GOT3 (cell line): ENCODE results near the gene MOB2.
"Not testable (repeated sequence)": the region's sequence is repeated elsewhere in the genome, so short reads cannot be mapped to it uniquely, and the experiment has no call there.

Experiments
- DNase-seq: peaks from one replicate; lab custom pipeline; 2025; ENCODE audit warnings: mixed read lengths; lab: John Stamatoyannopoulos, UW

MOB2 gene

DNA sequence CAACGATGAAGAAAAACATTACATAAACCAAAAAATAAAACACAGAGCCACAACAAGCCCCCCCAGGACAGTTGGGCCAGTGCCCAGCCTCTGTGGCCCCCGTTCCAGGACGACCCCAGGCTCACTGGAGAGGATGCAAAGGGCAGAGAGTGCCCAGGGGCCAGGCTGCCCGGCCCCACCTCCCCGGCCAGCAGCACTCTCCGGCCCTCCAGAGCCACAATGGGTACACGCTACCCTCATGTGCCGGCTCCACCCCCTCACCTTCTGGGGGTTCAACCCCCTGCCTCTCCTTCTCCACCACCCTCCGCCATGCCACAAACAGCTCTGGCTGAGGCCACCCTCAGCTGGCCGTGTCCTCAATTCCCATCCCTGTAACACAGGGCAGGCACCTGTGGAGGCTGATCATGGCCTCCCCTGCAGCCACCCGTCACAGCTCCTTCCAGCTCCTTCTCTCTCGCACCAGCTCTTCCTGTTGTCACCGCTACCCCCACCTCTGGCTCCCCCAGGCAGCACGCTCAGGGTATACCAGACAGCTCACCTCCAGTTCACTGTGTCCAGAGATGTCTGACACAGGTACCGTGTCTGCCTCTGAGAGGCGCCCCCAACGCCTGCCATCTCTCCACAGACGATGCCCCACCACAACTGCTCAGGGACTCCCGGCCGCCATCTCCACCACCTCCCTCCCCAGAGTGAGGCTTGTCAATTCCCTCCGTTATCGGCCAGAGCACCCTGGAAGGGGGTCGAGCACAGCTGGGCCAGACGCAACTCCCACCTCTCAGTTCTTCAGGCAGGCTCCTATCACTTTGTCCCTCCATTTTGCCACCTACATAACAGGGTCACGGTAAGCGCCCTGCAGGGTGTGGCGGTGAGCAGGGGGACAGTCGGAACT lies 30.8 kb upstream of the MOB2 start:
- no peak for DNase-seq

DNA sequence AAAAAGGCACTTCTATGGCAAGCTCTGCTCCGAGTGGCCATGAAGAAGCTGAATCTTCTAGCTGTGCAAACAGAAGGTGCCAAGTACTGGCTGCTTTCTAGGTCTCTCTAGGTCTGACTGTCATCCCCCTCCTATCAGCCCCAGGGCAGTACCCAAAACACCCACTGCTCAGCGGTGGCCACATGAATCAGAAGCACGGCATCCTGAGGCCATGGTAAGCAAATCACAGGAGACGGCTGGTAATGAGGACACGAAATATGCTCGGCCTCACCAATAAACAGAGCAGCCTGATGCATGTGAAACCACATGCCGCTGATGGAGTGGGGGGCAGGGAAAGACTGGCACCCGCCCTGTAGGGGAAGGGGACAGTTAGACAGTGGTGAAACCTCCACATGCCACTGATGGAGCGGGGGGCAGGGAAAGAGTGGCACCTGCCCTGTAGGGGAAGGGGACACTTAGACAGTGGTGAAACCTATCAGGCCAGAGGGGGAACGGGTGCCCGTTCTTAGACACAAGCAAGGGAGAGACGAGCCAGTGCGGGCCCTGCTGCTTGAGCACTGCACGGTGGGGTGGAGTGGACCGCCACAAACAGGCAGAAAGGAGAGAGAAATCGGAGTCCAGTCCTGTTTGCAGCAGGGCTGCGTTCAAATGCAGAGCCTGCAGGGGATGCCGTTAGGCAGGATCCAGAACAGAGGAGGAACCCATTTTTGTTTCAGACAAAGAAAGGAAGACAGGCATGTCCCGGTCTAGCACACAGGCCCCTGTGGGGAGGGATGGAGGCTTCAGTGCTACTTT lies 29.9 kb upstream of the MOB2 start:
- no peak for DNase-seq

DNA sequence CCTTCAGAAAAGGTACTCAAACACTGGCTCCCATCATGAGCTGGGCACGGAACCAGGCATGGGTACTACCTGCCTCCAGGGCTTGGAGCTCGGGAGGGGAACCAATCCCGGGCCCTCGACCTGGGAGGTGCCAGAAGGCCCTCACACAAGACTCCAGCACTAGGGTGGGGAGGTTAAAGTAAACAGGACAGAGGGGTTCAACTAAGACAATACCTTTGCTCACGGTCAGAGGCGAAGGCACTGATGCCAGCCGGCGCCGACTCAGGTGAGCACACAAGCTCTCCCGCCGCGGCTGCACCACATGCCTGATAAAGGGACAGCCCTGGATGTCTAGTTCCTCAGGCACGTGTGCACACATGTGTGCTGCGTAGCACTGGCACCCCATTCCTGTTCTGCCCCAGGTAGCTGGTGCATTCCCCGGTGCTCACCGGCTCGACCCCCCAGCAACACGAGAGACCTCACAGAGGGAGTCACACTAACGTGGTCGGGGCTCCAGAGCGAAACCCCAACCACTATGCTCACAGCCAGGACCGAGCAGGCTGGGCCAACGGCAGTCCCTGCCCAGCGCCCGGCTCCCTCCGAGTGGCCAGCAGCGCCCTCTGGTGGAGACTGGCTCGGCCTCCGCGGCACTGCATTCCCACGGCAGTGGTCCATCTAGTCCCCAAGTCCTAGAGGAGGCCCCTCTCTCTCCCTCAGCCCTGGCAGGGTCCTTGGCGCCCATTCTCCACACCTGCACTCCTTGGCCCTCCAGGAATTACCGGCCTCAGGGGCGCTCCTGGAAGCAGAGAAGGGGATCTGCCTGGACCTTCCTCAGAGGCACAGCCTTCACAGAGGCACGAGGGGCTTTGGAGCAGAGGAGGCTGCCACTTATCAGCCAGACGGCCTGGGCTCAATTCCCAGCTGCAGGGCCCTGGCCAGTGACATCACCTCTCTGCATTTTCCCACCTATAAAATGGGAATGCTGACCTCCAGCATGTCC lies 28.8 kb upstream of the MOB2 start:
- DNase-seq = no peak

DNA sequence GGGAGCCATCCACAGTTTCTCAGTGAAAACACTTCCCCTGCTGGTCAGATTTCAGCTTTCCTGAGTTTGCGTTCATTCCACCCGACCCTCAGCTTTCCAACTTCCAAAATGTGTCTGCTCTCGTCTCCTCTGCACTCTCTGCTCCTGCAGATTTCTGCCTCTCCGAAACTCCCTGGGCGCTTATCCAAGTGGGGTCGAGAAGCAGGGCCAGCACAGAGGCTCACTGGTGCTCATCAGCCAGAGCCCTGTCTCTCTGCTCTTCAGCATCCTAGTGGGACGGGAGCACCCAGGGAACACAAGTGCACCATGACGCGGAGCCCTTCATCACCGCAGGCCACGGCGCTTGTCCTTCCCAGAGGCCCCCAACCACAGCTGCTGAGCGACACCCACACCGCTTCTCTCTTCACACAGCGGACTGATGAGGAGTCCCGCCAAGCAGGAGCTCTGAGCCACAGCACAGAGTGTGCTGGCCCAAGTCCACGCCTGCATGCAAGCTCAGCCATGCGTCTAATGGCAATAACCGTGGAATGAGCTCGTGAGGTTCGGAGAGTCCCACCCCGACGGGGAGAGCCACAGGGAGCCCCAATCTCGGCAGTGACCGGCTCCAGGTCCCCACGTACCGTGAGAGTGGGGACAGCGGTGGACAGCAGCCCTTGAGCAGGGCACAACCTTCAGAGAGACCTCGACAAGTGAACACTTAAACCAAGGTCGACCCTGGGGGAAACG lies 27.9 kb upstream of the MOB2 start:
- no peak for DNase-seq

DNA sequence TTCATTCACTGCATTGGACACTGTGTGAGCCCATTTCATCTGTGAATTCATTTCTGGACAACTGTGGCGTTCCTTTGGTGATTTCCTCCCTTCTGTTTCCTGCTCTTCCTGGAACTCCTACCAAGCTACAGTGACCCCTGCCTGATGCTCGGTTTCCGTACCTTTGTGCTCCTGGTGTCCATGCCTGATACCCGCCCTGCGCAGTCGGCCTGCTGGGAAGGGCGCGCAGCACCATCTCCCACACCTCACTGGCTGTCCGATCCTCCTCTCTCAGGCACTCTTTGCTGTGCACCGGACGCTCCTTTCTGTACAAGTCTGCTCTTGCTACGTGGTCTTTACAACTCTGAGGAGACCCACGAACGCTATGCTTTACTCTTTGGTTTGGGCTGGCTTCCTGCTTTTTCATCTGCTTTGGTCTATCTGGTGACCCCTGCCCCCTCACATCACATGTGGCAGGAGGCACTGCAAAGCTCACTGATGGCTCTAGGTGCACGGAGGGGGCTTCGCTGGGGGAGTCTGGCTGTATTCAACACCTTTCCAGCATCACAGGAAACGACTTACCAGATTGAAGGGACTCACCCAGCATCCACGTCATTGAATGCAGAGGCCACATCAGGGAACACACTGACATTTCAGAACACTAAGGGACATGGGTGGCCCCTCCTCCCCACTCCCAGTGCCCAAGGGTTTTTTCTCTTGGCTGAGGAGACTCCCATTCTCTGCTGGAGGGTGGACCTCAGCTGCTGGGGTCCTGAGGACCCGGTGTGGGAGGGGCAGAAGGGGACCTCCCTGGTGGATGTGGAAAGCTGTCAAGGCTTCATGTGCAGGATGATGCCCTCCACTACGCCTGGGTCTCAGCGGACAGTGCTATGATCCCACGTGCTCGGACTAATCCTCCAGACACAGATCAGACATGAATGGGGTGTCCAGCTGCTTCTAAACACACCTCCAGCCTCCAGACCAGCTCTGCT lies 27.0 kb upstream of the MOB2 start:
- DNase-seq = no peak

DNA sequence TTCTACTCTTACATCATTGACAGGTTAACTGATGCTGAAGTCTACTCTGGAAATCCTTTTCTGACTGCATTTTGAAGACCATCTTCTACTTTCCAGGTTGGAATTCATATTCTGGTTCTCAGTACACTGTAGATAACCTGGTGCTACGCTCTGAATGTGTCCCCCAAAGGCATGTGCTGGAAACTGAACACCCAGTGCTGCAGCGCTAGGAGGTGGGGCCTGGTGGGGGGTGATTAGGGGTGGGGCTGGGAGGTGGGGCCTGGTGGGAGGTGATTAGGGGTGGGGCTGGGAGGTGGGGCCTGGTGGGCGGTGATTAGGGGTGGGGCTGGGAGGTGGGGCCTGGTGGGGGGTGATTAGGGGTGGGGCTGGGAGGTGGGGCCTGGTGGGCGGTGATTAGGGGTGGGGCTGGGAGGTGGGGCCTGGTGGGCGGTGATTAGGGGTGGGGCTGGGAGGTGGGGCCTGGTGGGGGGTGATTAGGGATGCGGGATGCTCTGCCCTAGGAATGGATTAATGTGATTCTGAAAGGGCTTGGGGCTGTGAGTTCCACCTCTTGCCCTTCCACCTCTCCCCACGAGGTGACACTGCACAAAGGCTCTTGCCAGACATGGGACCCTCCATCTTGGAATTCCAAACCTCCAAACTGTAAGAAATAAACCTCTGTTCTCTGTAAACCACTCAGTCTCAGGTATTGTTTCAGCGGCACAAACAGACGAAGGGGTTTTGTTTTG lies 26.1 kb upstream of the MOB2 start:
- not testable (repeated sequence) for DNase-seq

DNA sequence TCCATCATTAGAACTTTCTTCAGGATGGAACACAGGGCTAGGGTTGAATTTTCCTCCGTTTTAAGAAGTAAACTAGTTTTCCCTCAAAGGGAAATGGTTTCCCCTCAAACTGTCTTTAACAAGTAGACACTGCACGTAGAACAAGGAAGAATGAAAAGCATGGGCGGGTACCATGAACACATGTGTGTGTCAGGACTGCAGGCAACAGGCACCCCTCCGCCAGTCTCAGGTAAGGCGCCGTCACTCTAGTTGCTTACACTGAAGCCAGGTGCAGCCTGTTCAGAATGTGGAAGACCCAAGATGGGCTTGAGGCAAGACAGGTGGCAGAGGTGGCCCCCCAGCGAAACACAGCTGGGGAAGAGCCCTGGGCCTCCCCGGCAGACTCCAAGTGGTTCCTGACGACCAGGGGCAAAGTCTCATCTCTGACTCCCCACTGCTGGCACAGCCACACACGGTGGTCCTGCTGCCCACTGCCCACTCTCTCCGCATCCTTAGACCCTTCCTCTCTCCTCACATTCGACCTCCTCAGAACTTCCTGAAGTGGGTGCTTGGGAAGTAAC lies 25.4 kb upstream of the MOB2 start:
- no peak for DNase-seq

DNA sequence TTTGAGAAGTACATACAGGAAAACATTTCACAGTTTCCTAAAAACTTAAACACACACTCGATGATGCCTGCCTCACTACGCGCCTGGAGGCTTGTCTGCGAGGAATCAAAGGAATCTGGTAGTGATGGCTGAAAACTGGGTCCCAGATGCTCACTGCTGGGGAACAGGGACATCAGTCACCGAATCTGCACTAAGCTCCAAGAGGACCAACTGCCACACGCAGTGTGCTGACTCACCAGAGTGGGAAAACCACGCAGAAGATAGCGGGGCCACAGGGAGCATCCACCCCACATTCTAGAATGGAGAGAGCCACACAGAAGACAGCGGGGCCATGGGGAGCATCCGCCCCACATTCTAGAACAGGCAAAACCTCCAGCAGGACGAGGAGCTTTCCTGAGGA lies 24.3 kb upstream of the MOB2 start:
- no peak for DNase-seq

DNA sequence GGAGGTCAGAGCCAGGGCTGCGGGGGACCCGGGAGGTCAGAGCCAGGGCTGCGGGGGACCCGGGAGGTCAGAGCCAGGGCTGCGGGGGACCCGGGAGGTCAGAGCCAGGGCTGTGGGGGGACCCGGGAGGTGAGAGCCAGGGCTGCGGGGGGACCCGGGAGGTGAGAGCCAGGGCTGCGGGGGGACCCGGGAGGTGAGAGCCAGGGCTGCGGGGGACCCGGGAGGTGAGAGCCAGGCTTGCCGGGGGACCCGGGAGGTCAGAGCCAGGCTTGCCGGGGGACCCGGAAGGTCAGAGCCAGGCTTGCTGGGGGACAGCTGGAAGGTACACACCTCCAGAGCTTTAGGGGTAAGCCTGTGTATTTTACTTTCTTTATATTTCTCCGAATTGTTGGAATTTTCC lies 23.8 kb upstream of the MOB2 start:
- DNase-seq = not testable (repeated sequence)

DNA sequence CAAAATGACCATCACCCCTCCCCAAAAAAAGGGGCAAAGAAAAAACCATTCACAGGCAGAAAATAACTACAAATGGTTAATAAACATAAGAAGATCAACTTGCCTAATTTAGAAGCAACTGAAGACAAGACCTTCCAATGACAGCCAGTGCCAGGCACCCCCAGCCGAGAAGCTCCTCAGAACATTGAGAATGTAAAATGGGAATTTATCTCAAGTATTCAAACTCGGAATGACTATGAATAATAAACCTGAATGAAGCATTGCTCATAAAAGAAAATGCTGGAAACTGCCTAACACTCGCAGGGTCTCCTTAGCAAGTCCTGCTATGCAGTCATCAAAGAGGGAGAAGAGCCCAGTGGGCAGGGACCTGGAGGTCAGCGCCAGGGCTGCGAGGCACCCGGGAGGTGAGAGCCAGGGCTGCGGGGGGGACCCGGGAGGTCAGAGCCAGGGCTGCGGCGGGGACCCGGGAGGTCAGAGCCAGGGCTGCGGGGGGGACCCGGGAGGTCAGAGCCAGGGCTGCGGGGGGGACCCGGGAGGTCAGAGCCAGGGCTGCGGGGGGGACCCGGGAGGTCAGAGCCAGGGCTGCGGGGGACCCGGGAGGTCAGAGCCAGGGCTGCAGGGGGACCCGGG lies 23.2 kb upstream of the MOB2 start:
- DNase-seq = no peak

DNA sequence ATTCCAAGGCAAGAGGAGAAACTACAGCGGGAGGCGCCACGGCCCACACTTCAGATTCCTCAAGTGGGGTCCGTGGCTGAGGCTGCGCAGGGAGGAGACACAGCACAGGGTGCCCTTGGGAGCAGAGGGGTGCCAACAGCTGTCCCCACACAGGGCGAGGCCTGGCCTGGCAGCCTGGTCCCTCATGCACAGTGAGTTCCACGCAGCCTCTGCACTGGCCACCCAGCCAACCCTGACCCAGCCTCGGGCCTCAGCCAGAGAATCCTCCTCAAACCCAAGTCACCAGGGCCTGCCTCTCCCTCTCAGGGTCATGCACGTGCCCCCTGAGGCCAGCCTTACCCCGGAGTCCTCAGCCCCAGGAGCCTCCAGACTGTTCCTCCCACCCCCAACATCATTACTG lies 22.4 kb upstream of the MOB2 start:
- no peak for DNase-seq

DNA sequence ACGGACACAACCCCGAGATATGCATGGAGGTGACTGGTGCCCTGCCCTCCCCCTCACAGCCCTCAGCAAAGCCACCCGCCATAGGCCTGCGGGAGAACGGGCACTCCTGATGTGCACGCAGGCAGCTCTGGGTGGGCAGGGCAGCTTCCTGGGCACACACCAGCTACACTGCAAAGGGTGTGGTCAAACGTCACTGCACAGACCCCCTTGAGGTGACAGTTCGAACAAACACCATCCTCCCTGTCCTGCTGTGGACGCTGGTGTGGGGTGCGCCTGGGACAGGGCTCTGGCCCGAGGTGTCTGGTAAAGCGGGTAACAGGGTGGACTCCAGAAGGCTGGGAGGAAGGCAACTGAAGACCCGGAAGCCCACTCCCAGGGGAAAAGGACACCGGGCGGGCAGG lies 21.9 kb upstream of the MOB2 start:
- no peak for DNase-seq

DNA sequence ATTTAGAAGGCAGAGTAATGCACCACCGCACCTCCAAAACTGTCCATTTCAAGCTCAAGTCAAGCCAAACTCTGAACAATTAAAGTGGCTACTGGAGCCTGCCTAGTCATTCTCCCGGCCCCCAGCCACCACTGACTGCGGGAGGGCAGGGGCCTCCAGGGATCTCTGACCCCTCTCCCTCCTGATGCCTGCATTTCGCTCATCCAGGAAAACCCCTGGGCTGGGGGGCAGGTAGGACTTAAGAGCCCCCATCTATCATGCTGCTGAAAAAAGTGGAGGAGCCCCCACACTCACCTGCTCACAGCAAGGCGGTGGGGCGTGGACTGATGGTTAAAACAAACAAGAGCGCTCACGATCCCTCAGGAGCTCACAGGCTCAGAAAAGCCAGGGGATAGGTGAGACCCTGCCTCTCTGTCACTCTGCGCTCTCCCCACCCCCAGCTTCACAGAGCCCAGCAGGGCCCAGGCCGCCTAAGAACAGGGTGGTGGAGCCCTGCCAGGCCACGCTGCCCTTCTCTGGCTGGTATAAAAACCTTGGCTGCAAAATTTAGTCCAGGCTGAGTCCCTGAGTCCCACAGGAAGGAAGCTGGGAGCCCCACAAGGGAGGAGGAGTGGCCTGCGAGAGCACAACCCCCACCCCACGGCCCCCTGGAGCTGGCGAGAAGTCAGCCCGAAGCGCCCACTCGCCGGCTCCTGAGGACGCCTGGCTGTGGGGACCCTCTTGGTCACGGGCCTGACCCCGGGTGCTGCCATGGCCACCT lies 21.0 kb upstream of the MOB2 start:
- DNase-seq = no peak

DNA sequence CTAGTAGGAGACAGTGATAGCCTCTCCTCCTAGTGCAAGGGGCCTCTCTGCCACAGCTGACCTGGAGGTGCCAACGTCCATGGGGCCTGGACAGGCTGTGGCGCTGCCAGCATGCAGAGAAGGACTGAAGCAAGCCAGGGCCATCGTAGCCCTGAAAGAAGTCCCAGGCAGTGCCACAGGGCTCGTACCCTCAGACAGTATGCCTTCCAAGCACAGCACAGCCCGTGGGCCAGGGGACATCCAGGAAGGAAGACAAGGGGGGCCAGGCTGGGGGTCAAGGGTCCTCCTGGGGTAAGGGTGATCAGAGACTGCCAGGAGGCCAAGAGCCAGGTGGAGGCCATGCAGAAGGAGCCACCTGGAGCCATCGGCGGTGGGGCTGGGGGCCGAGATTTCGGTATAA lies 20.4 kb upstream of the MOB2 start:
- DNase-seq = no peak

DNA sequence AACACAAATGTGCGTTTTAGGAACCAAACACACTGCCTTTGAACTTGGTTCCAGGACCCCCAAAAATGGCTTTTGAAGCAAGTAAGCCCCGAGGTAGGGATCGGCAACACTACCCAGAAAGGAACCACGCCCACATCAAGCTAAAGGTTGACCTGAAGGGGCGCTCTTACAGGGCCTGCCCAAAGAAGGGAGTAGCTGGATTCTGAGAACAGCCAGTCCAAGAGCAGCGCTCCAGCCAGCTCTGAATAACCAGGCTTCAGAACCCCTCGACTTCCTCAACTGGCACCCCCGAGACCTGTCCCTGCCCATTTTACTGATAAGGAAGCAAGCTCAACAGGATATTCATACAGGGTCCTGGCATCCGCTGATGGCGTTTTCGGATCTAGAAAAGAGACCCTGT lies 18.9 kb upstream of the MOB2 start:
- no peak for DNase-seq

DNA sequence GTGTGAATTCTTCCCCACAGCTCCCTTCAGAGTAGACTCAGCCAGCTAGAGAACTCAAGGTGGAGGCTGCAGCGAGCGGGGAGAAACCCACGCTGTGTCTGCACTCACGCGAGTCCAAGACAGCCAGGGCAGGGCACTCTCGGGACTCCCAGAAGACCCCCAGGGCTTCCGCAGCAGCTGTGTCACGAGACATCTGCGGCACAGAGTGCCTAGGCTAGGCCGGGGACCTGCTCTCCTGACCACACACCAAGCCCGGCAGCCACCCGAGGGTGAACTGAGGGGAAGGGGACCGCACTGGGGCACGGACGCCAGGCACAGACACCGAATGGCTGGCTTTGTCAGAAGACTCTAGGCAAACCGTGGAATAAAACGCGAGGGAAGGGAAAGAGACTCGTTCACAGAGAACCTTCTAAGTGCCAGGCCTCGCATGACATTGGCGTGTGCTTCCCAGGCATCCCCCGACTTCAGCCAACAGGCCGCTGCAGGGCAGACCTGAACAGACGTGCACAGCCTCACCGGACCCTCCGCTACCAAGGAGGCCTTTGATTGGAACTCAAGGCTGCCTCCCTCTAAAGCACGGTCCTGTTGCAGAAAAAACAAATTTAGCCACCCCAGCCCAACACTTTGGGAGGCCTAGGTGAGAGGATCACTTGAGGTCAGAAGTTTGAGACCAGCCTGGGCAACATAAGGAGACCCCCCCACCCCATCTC lies 18.2 kb upstream of the MOB2 start:
- DNase-seq = no peak

DNA sequence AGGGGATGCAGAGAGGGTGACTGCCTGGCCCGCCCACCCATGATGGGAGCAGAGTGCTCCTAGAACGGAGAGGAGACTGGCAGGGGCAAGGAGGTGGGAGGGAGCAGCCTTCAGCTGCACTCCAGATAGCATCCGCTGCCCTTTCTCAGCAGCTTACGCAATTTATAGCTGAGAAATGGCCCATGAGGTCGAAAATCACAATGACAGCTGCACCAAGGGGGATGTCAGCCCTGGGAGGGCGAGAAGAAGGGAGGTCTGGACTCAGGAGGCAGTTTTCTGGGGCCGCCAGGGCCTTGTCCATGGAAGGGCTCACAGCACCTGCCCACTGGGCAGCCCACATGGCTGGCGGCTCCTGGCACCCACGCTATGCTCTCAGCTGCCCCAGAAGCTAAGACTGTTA lies 17.6 kb upstream of the MOB2 start:
- DNase-seq = no peak
